Right atrium auricular region (tissue), 2 donors: ENCODE measurements around the gene SPG21. TPM values are rescaled to one million over a fixed set of nuclear protein-coding genes. Genes with fewer than 3 reads are reported as not detected.

ENCODE experiments used
- DNase-seq: peaks from one replicate; pipeline ENCODE4 v3.0.0-alpha.2; 2019; ENCODE audit warnings: low spot score
- H3K27ac ChIP-seq, 2 donors: fragments of 200-600 bp; sonication (generic); 1 replicate in 1 of 2; 2 replicates in 1 of 2; pipeline ENCODE4 v1.5.1; 2016 to 2019
- H3K27me3 ChIP-seq, 2 donors: fragments of 200-600 bp; sonication (generic); one replicate each; pipeline versions ENCODE4 v1.5.1 to v1.6.0; 2017 to 2019
- H3K36me3 ChIP-seq: fragments of 200-600 bp; sonication (generic); one replicate; pipeline ENCODE4 v1.5.1; 2016
- H3K4me1 ChIP-seq, 2 donors: fragments of 200-600 bp; sonication (generic); one replicate each; pipeline versions ENCODE4 v1.5.1 to v1.6.0; 2017 to 2019
- H3K4me3 ChIP-seq, 2 donors: fragments of 200-600 bp; sonication (generic); 1 replicate in 1 of 2; 2 replicates in 1 of 2; pipeline ENCODE4 v1.5.1; 2017 to 2019; ENCODE audit warnings: mild to moderate bottlenecking in 1 of 2, moderate library complexity in 1 of 2
- H3K9me3 ChIP-seq, 2 donors: fragments of 200-600 bp; sonication (generic); one replicate each; pipeline ENCODE4 v1.5.1; 2019
- total RNA-seq, 2 donors: library from RNA; depleted of rRNA; stranded (reverse); fragments of >200 nt; gene quantifications; one replicate each; pipeline ENCODE4 v1.1.0, GENCODE V29; 2016
- TF ChIP-seq, protein P1 (sequence below), 2 donors: fragments of 200-600 bp; sonication (generic); IDR thresholded peaks; one replicate each; pipeline ENCODE4 v1.5.1; 2019; ENCODE audit warnings: antibody characterized with exemption in 2 of 2

SPG21 gene
- total RNA-seq, 2 donors from 2014 or later = 48.8 to 52.8 TPM

- no peak overlapping the region for H3K4me3 ChIP-seq
- no peak for DNase-seq
These were observed 44.0 kb upstream of the SPG21 start for GRCh38 chr15:65033659-65034269.

GRCh38 chr15:65032801-65033537 is 43.3 kb upstream of the SPG21 start:
- Histone ChIP-seq H3K27me3 (no peaks in the 10 kb centered on the region), H3K9me3 (no peaks in the 10 kb centered on the region), H3K4me3 (no peak overlapping the region), H3K27ac (no peak overlapping the region), H3K36me3 (no peaks in the 10 kb centered on the region), H3K4me1 (peaks cover 0 to 13% of the 10 kb centered on the region in 2 donors)
- TF ChIP-seq, protein P1, sequence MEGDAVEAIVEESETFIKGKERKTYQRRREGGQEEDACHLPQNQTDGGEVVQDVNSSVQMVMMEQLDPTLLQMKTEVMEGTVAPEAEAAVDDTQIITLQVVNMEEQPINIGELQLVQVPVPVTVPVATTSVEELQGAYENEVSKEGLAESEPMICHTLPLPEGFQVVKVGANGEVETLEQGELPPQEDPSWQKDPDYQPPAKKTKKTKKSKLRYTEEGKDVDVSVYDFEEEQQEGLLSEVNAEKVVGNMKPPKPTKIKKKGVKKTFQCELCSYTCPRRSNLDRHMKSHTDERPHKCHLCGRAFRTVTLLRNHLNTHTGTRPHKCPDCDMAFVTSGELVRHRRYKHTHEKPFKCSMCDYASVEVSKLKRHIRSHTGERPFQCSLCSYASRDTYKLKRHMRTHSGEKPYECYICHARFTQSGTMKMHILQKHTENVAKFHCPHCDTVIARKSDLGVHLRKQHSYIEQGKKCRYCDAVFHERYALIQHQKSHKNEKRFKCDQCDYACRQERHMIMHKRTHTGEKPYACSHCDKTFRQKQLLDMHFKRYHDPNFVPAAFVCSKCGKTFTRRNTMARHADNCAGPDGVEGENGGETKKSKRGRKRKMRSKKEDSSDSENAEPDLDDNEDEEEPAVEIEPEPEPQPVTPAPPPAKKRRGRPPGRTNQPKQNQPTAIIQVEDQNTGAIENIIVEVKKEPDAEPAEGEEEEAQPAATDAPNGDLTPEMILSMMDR (IDR thresholded peaks at IDR 0.05) = peak; percentile 71 to 75
- DNase-seq = no peak

More at GRCh38 chr15:65033659-65034269, 44.0 kb upstream of the SPG21 start:
- H3K9me3 ChIP-seq = no peaks in the 10 kb centered on the region
- H3K4me1 ChIP-seq = peaks cover 0 to 8% of the 10 kb centered on the region in 2 donors
- TF ChIP-seq, protein P1 (IDR thresholded peaks at IDR 0.05) = peak in 1 of 2 donors; percentile 56
- no peaks in the 10 kb centered on the region for H3K36me3 ChIP-seq
- H3K27ac ChIP-seq = no peak overlapping the region
- no peaks in the 10 kb centered on the region for H3K27me3 ChIP-seq

GRCh38 chr15:65029736-65030208 is 40.1 kb upstream of the SPG21 start:
- Histone ChIP-seq H3K9me3 (no peaks in the 10 kb centered on the region), H3K4me3 (peak overlapping the region; percentile 79 to 99), H3K36me3 (peaks cover 11% of the 10 kb centered on the region), H3K4me1 (peaks cover 0 to 14% of the 10 kb centered on the region in 2 donors), H3K27ac (peak overlapping the region; percentile 81 to 85), H3K27me3 (no peaks in the 10 kb centered on the region)
- TF ChIP-seq, protein P1 (IDR thresholded peaks at IDR 0.05) = no peak
- no peak for DNase-seq

- peak within 1 kb of the TSS; percentile 81 to 85 for H3K27ac ChIP-seq
- TF ChIP-seq, protein P1 (IDR thresholded peaks at IDR 0.05) = peak in 1 of 2 donors; percentile 37
- peaks cover 0 to 14% of the 10 kb centered on the region in 2 donors for H3K4me1 ChIP-seq
- H3K36me3 ChIP-seq = peaks cover 11% of the 10 kb centered on the region
- H3K4me3 ChIP-seq = peak within 1 kb of the TSS; percentile 79 to 99
- no peaks in the 10 kb centered on the region for H3K9me3 ChIP-seq
- no peaks in the 10 kb centered on the region for H3K27me3 ChIP-seq
- DNase-seq = peak; percentile 89
These were observed 39.4 kb upstream of the SPG21 start, which contains the start of gene MTFMT for GRCh38 chr15:65028921-65029735. TSS of gene MTFMT (minus strand) at chr15:65029639. CDS start at chr15:65029613, 26 bp downstream.

DNA sequence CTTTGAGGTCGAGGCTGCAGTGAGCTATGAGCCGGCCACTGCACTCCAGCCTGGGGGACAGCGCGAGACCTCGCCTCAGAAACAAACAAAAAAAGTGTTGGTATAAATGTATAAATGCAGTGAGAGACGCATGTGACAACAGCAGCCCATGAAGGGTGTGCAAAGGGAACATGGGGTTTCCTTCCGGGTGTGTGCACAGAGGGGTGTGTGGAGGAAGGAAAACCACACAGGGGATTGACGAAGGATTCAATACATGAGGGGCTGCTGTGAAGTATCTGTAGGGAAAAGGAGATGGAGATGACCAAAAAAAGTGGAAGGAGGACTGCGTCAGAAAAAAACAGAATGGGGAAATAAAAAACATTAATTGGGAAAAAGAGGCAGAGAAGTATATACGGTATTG is 38.6 kb upstream of the SPG21 start:
- DNase-seq = no peak
- no peaks in the 10 kb centered on the region for H3K27me3 ChIP-seq
- TF ChIP-seq, protein P1 (IDR thresholded peaks at IDR 0.05) = no peak
- H3K27ac ChIP-seq = no peak overlapping the region
- peak overlapping the region; percentile 79 to 99 for H3K4me3 ChIP-seq
- H3K36me3 ChIP-seq = peaks cover 11% of the 10 kb centered on the region
- peaks cover 0 to 8% of the 10 kb centered on the region in 2 donors for H3K4me1 ChIP-seq
- H3K9me3 ChIP-seq = no peaks in the 10 kb centered on the region
